Measurements from ENCODE around the gene CTXN3.

CTXN3 gene

DNA sequence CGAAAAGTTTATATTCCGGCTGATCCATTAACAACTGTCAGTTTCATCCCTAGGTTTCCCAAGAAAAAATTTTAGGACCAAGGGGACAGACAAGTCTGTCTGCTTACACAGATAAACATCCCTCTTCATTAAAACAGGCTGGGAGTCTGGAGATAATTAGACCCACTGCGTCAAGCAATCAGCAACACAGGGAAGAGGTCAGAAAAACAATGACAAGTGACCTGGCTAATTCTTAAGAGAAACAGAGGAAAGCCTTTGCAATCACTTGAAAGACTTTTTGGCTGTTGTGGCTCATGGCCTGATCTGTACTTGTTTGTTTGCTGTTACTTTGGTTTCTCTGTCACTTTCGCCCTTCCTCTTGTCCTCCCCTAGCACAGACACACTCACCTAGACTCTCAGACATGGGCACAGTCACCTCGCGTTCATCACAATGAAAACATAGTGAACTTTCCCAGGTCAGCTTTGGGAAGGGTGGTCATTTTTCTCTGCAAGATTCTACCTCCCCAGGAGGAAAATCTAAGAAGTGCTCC is 51.4 kb downstream of the CTXN3 start:
- DNase-seq: no peak

DNA sequence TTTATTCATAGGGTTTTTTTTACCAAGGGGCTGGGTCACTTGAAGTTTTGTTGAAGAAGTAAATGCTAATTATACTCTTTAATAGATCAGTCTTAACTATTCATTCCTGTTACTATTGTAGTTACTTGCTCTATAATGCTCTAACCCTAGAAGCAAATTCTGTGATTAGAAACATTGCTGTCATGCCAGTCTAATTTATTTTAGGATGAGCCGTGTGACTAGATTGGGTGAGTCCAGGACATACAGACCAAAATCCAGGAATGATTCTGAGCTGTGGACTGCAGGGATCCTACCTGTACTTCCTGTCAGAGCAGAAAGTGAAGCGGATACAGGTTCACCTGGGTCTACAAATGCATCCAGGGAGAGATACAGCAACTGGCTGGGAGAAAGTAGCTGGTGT is 53.6 kb downstream of the CTXN3 start:
- no peak for DNase-seq

DNA sequence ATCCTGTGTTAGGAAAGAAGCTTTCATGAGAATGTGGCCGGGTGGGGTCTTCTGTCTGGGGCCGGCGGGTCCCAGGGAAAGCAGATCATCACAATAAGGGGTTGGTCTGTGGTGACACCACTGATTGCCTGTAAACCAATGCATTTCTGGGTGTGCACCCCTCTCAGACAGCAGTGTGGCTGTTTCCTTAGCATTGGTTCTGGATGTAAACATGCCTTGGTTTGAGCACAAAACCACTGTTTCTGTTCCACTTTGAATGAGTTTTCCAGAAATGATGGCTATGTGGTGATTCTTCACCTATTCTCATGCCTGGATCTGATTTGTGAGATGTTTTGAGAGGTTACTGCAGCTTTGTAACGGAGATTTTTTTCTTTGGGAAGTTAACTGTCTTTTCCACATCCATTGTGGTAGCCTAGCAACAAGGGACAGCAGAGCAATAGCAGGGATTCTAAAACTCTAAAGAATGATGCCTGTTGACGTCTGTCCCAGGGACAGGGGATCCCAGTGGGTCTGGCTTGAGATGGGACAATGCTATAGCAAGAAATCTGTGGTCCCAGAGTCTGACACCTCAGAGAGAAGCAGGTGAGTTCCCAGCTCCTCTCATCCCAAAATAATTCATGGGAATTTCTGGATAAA is 54.2 kb downstream of the CTXN3 start, which contains the start of gene CCDC192:
Gene CCDC192, plus strand, starts transcription at position 466 of the 636 bp plus-strand sequence. Its CDS starts 55 bp downstream, at position 521.
- no peak for DNase-seq

DNA sequence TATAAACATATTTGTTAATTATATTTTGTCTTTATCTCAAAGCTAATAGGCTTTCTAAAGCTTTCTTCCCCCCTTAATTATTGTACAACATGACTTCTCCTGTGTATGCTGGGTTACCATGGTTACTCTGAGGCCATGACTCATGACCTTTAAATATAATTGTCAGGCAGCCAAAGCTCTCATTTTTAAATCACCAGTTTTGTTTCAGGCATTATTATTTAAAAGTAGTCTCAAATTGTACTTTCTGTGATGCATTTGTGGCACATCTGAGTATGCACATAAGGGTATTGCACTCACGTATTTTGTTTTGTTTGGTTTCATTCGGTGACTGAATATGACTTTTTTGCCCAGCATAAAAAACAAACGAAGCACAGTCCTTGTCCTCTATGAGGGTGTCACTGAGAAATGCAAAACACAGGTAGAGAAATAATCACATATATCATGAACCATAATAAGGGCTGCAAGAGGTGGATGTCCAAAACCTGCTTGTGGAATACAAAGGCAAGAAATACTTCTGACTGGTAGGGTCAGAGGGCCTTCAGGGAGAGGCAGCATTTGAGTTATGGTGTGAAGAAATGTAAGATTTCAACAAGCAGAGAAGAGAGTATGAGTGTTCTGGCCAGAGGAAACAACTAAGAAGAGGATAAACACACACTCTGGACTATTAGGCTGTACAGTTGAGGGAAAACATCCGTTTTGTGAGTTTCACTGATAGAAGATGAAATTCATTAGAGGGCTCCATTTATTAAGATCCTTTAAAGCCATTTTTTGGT is 56.4 kb downstream of the CTXN3 start:
- peak; percentile 82 for DNase-seq

DNA sequence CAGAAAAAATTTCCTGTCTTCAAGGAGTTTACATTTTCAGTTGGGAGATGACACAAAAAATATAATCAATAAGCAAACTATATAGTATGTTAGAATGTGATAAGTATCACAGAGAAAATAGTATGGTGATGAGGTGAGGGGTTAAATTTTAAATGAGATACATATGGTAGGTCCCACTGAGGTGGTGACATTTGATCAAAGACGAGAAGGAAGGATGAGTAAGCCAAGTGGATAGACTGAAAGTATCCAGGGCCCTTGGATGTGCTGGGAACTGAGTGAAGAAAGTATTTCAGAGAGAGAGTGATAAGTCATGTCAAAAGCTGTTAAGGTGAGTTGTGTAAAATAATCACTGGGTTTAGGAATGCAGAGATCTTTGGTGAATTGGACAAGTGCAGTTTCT is 57.8 kb downstream of the CTXN3 start:
- no peak for DNase-seq

DNA sequence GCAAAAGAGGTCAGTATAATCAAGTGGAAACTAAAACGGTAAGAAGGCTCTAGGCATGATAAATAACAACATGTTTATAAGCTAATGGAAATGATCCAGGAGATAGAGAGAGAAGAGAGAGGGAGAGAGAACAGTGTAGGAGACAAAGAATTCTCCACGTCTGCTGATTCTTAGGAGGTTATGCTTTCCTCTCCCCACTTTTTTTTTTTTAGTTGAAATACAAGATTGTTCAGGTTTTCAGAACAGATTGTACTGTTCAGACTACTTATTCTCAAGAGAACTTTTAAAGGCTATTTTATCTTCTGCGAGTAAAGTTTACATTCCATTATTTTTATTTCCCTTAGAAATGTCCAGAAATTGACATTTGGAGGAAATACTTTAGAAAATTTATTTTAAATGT is 58.3 kb downstream of the CTXN3 start:
- DNase-seq: no peak
